Thymus (tissue), 11 donors: Measurements from ENCODE around the gene LAIR2. TPM values are rescaled to one million over a fixed set of nuclear protein-coding genes. Genes with fewer than 3 reads are reported as not detected.
"Not testable (repeated sequence)": the region's sequence is repeated elsewhere in the genome, so short reads cannot be mapped to it uniquely, and the experiment has no call there.

Experiments
- DNase-seq, 9 donors: peaks; one replicate each; pipeline ENCODE4 v3.0.0-alpha.2; 2013; ENCODE audit warnings: low spot score in 9 of 9, low read depth in 6 of 9, missing footprints in 1 of 9
- H3K27ac ChIP-seq, 2 donors: one replicate each; pipeline ENCODE4 v1.5.1; 2013; ENCODE audit warnings: control low read depth in 1 of 2, low read depth in 1 of 2, low read length in 1 of 2, mild to moderate bottlenecking in 1 of 2, moderate library complexity in 1 of 2
- H3K27me3 ChIP-seq, 2 donors: one replicate each; pipeline ENCODE4 v1.5.1; 2013; ENCODE audit warnings: low read length in 1 of 2; ENCODE audit not compliant: control insufficient read depth in 2 of 2, insufficient read depth in 1 of 2
- H3K36me3 ChIP-seq, 2 donors: one replicate each; pipeline ENCODE4 v1.5.1; 2013; ENCODE audit warnings: low read length in 1 of 2, mild to moderate bottlenecking in 1 of 2, moderate library complexity in 1 of 2; ENCODE audit not compliant: control insufficient read depth in 2 of 2, insufficient read depth in 2 of 2
- H3K4me1 ChIP-seq, 2 donors: one replicate each; pipeline ENCODE4 v1.5.1; 2013; ENCODE audit warnings: low read length in 2 of 2; ENCODE audit not compliant: control insufficient read depth in 2 of 2, insufficient read depth in 2 of 2
- H3K4me3 ChIP-seq, 2 donors: one replicate each; pipeline ENCODE4 v1.5.1; 2013; ENCODE audit warnings: low read length in 2 of 2, control low read depth in 1 of 2, mild to moderate bottlenecking in 1 of 2
- H3K9me3 ChIP-seq, 2 donors: one replicate each; pipeline ENCODE4 v1.5.1; 2013; ENCODE audit warnings: low read length in 1 of 2, mild to moderate bottlenecking in 1 of 2; ENCODE audit not compliant: control insufficient read depth in 2 of 2, insufficient read depth in 1 of 2
- WGBS: extraction: QIAGEN DNeasy Blood & Tissue Kit; methylation state at CpG from one replicate; pipeline ENCODE4 v1.1.7; 2013; 5-methylcytosine and 5-hydroxymethylcytosine counted together
- polyA plus RNA-seq: library from polyadenylated mRNA; stranded (reverse); fragments of 200-250 nt; gene quantifications from one replicate; pipeline ENCODE4 v1.2.3, GENCODE V29; 2013
- total RNA-seq: library from RNA; stranded (reverse); fragments of 120-200 nt; gene quantifications from one replicate; pipeline ENCODE4 v1.2.4, GENCODE V29; 2013
- donor health status: healthy.

LAIR2 gene
- total and polyA plus RNA-seq, 2 donors: 3.2 to 18.5 TPM

- Histone ChIP-seq H3K27ac (peak within 1 kb of the TSS; percentile 80 to 86), H3K36me3 (peaks cover 31 to 38% of the 10 kb centered on the region in 2 donors), H3K4me1 (peaks cover 0 to 23% of the 10 kb centered on the region in 2 donors), H3K9me3 (peaks cover 2 to 13% of the 10 kb centered on the region in 2 donors), H3K4me3 (peak within 1 kb of the TSS; percentile 57 to 59), H3K27me3 (peaks cover 16 to 49% of the 10 kb centered on the region in 2 donors)
- DNase-seq: peak; percentile 66 to 92 (median 83)
- WGBS: under 1% methylated on average over 41 of the region's 41 CpGs
Measured at GRCh38 chr19:54463531-54464043, 39.0 kb upstream of the LAIR2 start, which contains the start of gene LENG9. Gene LENG9 (minus strand): TSS chr19:54463778. CDS start chr19:54463526, 252 bp downstream.

GRCh38 chr19:54464044-54464629 is 38.5 kb upstream of the LAIR2 start:
- WGBS: under 1% methylated on average over 26 of the region's 26 CpGs
- DNase-seq: peak in 5 of 9 donors; percentile 46 to 77 (median 63)
- peaks cover 0 to 23% of the 10 kb centered on the region in 2 donors for H3K4me1 ChIP-seq
- H3K4me3 ChIP-seq: peak overlapping the region; percentile 57 to 59
- peaks cover 2 to 13% of the 10 kb centered on the region in 2 donors for H3K9me3 ChIP-seq
- peaks cover 17 to 54% of the 10 kb centered on the region in 2 donors for H3K27me3 ChIP-seq
- peak overlapping the region; percentile 42 to 80 for H3K27ac ChIP-seq
- H3K36me3 ChIP-seq: peaks cover 25 to 32% of the 10 kb centered on the region in 2 donors

GRCh38 chr19:54464630-54465425 is 37.8 kb upstream of the LAIR2 start:
- Histone ChIP-seq H3K4me1 (peaks cover 0 to 23% of the 10 kb centered on the region in 2 donors), H3K9me3 (peaks cover 2 to 13% of the 10 kb centered on the region in 2 donors), H3K4me3 (peak overlapping the region; percentile 57 to 59), H3K27ac (peak overlapping the region; percentile 58 to 80), H3K36me3 (peaks cover 19 to 26% of the 10 kb centered on the region in 2 donors), H3K27me3 (peaks cover 20 to 61% of the 10 kb centered on the region in 2 donors)
- WGBS: 8% methylated on average over 87 of the region's 87 CpGs
- DNase-seq: peak in 3 of 9 donors; percentile 40 to 65 (median 47)

- peaks cover 15 to 18% of the 10 kb centered on the region in 2 donors for H3K36me3 ChIP-seq
- H3K4me3 ChIP-seq: peak overlapping the region in 1 of 2 donors; percentile 59
- peaks cover 2 to 13% of the 10 kb centered on the region in 2 donors for H3K9me3 ChIP-seq
- H3K27me3 ChIP-seq: peaks cover 21 to 68% of the 10 kb centered on the region in 2 donors
- DNase-seq: no peak
- 76% methylated on average over 49 of the region's 49 CpGs for WGBS
- peak overlapping the region in 1 of 2 donors; percentile 3 for H3K27ac ChIP-seq
- H3K4me1 ChIP-seq: peaks cover 0 to 23% of the 10 kb centered on the region in 2 donors
Measured at GRCh38 chr19:54465426-54466109, 37.1 kb upstream of the LAIR2 start.

- Histone ChIP-seq H3K9me3 (peaks cover 2 to 13% of the 10 kb centered on the region in 2 donors), H3K36me3 (peaks cover 11 to 13% of the 10 kb centered on the region in 2 donors), H3K4me1 (peaks cover 0 to 23% of the 10 kb centered on the region in 2 donors), H3K27me3 (peaks cover 24 to 74% of the 10 kb centered on the region in 2 donors)
- not testable (repeated sequence) for H3K4me3 ChIP-seq, DNase-seq, H3K27ac ChIP-seq
- WGBS: 98% methylated on average over 14 of the region's 14 CpGs
Measured at GRCh38 chr19:54466110-54466480, 36.5 kb upstream of the LAIR2 start.

- no peak overlapping the region for H3K4me3 ChIP-seq
- peaks cover 29 to 83% of the 10 kb centered on the region in 2 donors for H3K27me3 ChIP-seq
- WGBS: 83% methylated on average over 8 of the region's 8 CpGs
- no peak for DNase-seq
- H3K36me3 ChIP-seq: no peaks in the 10 kb centered on the region
- H3K27ac ChIP-seq: no peak overlapping the region
- peaks cover 2 to 12% of the 10 kb centered on the region in 2 donors for H3K9me3 ChIP-seq
- H3K4me1 ChIP-seq: peaks cover 0 to 4% of the 10 kb centered on the region in 2 donors
Measured at GRCh38 chr19:54469496-54469934, 33.1 kb upstream of the LAIR2 start.

- H3K27ac ChIP-seq: no peak overlapping the region
- peaks cover 20 to 77% of the 10 kb centered on the region in 2 donors for H3K27me3 ChIP-seq
- H3K4me3 ChIP-seq: no peak overlapping the region
- H3K36me3 ChIP-seq: no peaks in the 10 kb centered on the region
- no peaks in the 10 kb centered on the region for H3K4me1 ChIP-seq
- 88% methylated on average over 10 of the region's 10 CpGs for WGBS
- no peak for DNase-seq
- H3K9me3 ChIP-seq: peaks cover 1 to 7% of the 10 kb centered on the region in 2 donors
Measured at GRCh38 chr19:54470276-54470887, 32.2 kb upstream of the LAIR2 start.

GRCh38 chr19:54470991-54471782 is 31.4 kb upstream of the LAIR2 start:
- peaks cover 0 to 4% of the 10 kb centered on the region in 2 donors for H3K9me3 ChIP-seq
- peaks cover 18 to 71% of the 10 kb centered on the region in 2 donors for H3K27me3 ChIP-seq
- 2% methylated on average over 60 of the region's 60 CpGs for WGBS
- H3K4me1 ChIP-seq: no peaks in the 10 kb centered on the region
- H3K27ac ChIP-seq: peak overlapping the region in 1 of 2 donors; percentile 26
- DNase-seq: no peak
- peak overlapping the region; percentile 5 to 26 for H3K4me3 ChIP-seq
- no peaks in the 10 kb centered on the region for H3K36me3 ChIP-seq
